Bone marrow (tissue), 2 donors: Measurements from ENCODE around the gene MYH3.

ENCODE experiments used
- DNase-seq, 2 donors: peaks; one replicate each; lab custom pipeline; 2025; lab: John Stamatoyannopoulos, UW

The MYH3 gene

DNA sequence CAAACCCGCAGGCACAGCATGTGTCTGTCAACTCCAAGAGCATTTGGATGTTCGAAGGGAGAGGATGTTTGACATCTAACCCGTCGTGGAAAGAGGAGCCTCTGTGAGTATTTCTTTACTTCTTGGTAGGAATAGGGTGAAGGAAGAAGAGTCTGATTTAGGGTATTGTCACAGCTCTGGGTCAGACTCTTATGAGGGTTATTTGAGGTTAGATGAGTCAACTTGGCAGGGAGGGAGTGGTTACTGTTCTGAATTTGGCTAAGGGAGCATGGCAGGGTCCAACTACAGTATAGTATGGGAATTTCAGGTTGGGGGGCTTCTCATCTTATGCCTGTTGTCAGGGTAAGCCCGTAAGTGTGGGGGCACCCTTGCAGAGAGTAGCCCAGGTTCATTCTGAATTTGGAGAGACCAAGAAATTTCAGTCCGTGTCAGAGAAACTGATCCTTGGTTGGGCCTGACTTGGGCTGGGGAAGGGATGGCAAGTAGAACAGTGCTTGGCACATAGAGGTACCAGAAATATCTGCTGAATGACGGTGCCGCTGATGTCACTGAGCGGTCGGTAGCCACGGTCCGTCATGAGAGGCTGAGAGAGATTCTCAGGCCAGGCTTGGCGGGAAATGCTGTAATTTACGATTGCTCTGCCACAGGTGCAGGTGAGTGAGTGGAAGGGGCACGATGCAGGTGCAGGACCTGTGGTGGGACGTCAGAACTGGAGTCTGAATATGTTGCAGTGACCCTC, 43.2 kb downstream of the MYH3 start:
- no peak for DNase-seq

DNA sequence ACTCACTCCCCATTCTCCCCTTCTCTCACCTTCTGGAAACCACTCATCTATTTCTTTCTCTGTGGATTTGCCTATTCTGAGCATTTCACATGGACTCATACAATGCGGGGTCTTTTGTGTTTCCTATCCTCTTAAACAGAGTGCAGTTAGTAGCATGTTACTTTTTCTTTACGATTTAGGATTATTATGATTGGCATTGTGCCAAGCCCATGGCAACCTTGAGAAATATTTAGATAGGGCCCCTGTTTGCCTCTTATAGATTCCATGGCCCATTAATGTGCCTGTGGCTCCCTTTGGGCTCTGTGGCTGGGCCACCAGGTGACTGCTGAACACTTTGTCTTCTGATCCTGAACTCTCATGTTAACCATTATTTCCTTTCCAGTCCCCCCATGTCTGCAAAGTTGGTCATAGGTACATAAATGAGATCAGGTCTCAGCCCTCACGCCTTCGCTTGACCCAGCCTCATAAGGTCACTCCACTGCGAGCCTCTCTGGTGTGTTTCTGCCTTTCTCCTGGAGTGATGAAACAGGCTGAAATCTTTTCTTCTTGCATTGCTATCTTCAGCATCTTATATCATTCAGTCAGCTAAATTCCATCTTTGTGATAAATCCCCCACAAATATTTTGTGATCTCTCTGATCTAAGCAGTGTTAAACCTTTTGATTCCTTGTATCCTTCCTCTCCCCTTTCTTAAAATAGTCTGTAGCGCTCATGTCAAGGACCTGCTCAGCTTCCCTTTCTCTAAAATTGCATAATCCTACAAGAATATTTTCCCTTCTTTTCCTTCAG, 44.0 kb downstream of the MYH3 start:
- DNase-seq: no peak

DNA sequence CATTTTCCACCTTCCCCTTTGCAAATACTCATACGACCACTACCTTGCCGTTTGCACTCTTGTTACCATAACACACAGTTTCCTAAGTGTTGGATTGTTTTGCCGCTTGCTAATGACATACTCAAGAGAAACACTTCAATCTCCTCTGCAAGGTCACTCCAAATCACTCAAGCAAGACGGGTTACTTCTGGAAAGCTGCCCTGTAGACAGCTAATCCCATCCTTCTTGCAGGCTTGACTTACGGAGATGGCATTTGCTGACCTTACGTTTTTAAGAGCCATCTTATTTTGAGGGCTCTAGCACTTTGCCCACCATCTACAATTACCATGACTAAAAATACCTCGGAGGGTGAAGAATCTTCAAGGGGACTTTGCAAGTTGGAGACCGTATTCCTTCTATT, 46.2 kb downstream of the MYH3 start:
- DNase-seq: no peak

- DNase-seq: no peak
Observed at GRCh38 chr17:10608244-10608643, 48.9 kb downstream of the MYH3 start.

DNA sequence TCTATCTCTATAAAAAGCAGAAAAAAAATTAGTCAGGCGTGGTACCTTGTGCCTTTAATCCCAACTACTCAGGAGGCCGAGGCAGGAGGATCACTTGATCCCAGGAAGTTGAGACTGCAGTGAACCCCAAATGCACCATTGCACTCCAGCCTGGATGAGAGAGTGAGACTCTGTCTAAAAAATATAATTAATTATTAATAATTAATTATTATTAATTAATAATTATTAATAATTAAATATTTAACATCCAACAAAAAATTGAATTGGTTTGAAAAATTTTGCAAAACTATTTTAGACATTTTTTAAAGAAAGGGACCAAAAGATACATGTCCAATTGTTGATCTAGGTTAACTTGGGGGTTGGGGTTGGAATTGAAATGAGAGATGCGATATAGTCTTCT, 51.0 kb downstream of the MYH3 start:
- no peak for DNase-seq

- no peak for DNase-seq
Observed at GRCh38 chr17:10605221-10605783, 51.8 kb downstream of the MYH3 start.

- DNase-seq: no peak
Observed at GRCh38 chr17:10604521-10604920, 52.6 kb downstream of the MYH3 start.

DNA sequence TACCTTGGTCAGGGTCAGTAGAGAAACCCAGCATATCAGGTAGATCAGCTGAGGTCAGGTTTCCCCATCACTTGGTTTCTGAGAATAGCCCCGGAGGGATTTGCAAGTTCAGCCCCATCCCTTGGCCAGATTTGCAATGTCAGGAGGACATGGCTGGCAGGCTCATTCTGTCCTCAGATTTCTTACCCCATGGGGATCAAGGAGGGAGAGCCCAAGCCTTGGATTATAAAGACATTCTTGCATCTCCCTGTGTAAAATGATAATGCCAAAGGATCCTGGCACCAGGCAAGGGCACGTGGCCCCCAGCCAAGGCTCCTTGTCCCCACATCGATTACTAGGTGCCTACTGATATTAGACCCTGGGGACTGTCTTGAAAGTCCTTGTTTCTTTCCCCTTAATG, 53.2 kb downstream of the MYH3 start:
- DNase-seq: no peak

DNA sequence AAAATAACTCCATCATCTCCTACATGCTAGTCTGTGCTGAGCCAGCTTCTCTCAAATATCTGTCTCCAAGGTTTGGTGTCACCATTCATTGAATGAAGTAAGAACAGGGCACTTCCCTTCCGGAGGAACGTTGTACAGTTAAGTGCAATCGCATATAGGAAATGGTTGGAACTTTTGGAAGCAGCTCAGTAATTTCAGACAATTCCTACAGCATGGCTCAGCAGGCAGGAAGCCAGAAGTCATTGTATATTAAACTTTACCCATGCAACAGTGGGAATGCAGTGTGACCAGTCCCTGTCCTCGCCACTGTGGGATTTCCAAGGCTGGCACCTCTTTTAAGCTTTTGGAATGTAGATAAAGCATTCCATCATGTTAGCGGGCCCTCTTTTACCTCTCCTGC, 56.5 kb downstream of the MYH3 start:
- no peak for DNase-seq

GRCh38 chr17:10598621-10599020, 58.5 kb downstream of the MYH3 start:
- DNase-seq: no peak

GRCh38 chr17:10589553-10590145, 67.5 kb downstream of the MYH3 start:
- no peak for DNase-seq

GRCh38 chr17:10585529-10585928, 71.6 kb downstream of the MYH3 start:
- DNase-seq: no peak

GRCh38 chr17:10583834-10584233, 73.3 kb downstream of the MYH3 start:
- DNase-seq: no peak

- no peak for DNase-seq
Observed at GRCh38 chr17:10579270-10579669, 77.8 kb downstream of the MYH3 start.
